Tongue (tissue), 2 donors: ENCODE measurements around the gene TMEM219. TPM values are rescaled to one million over a fixed set of nuclear protein-coding genes. Genes with fewer than 3 reads are reported as not detected.
A peak's percentile ranks its signal among the peaks of the same experiment; 100 is the strongest.
"Not testable (repeated sequence)": the region's sequence is repeated elsewhere in the genome, so short reads cannot be mapped to it uniquely, and the experiment has no call there.

Source experiments
- DNase-seq: peaks from one replicate; pipeline ENCODE4 v3.0.0-alpha.2; 2015
- total RNA-seq: library from RNA; depleted of rRNA; stranded (reverse); fragments of >200 nt; gene quantifications from one replicate; pipeline ENCODE4 v1.2.3, GENCODE V29; 2014

Gene TMEM219, protein sequence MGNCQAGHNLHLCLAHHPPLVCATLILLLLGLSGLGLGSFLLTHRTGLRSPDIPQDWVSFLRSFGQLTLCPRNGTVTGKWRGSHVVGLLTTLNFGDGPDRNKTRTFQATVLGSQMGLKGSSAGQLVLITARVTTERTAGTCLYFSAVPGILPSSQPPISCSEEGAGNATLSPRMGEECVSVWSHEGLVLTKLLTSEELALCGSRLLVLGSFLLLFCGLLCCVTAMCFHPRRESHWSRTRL
- total RNA-seq: 28.2 TPM

DNA sequence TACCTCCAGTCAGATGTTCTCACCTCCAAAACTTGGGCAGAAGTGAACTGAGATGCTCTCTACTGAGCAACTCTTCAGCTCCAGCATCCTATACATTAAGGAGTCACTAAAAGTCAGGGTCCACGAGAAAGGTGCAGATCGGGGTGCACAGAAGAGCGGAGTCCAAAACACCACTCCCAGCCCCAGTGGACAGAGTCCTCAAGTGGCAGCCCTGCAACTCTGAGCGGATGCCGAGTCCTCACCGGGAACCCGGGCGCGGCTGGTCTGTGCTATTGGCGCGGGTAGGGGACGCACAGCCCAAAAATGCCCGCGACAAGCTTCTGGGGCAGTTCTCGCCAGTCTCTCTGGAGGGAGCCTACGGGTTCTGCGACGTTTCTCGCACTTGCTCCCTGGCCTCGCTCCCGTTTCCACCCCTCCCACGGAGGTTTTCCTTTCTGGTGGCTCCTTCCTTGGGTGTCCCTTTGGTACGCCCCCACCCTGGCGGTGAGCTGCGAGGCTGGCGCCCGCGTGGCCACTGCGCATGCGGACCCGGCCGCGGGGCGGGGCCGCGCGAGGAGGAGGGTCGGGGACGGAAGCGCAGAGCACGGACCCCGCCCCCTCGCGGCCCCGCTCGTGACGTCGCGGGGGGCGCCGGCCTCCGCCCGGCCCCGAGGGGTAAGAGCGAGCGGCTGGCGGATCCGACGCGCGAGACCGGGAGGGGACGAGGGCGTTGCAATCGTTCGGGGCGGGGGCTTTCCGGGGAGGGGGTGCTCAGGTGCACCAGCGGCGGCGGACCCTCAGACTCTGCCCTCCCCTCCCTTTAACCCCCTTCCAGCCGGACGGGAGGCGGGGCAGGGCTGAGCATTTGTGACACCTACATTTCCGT is at the start of gene TMEM219:
TSS of gene TMEM219 (plus strand) at position 601 of the 865 bp plus-strand sequence. CDS start 1,065 bp downstream, outside the sequence.
- peak; percentile 95 for DNase-seq

DNA sequence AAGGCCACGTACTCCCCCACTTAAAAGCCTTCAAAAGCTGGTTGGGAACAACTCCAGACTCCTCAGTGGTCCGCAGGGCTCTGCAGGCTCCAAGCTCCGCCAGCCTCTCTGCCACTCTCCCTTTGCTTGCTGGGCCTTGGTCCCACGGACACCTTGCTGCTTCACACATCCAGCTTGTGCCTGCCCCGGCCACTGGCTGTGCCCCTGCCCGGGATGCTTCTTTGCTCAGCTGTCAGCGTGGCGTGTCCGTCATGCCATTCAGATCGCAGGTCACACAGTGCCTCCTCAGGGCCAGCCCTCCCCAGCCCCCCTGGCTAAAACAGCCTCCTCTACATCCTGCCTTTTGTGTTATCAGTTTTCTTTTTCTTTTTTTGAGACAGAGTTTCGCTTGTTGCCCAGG is 49.8 kb upstream of the TMEM219 start:
- DNase-seq: no peak

DNA sequence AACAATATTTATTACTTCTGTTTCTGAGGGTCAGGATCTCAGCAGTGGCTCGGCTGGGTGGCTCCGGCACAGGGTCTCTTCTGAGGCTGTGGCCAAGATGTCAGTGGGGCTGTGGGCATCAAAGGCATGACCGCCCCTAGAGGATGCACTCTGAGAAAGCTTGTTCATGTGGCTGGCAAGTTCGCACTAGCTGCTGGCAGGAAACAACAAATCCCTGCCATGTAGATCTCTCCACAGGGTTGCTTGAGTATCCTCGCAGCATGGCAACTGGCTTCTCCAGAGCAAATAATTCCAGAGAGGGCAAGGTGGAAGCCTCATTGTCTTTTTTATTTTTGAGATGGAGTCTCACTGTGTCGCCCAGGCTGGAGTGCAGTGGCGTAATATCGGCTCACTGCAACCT is 48.4 kb upstream of the TMEM219 start:
- no peak for DNase-seq

DNA sequence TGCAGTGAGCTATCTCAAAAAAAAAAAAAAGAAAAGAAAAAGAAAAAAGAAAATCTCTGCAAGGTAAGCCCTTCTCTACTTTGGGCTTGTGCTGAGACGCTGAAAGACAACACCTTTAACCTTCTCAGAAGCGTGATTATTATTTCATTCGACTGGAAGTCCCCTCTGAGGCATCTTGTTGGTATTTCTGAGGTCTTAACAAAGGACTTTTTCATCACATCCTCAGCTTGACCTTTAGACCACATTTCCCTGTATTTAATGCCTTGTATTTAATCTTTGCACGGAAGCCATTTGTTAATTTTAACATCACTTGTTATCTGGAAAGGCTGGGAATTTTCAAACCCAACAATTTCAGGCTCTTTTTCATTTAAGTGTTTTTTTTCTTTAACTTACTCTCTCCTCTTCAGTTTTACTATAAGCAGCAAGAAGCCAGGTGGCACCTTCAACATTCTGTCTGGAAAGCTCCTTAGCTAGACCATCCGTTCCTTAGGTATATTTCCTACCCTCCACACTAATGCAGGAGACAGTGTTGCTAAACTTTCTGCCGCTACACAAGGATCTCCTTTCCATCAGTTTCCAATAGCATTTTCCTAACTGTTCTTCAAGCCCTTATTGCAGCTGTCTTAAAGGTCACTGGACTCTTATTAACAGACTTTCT is 46.2 kb upstream of the TMEM219 start:
- DNase-seq: no peak

DNA sequence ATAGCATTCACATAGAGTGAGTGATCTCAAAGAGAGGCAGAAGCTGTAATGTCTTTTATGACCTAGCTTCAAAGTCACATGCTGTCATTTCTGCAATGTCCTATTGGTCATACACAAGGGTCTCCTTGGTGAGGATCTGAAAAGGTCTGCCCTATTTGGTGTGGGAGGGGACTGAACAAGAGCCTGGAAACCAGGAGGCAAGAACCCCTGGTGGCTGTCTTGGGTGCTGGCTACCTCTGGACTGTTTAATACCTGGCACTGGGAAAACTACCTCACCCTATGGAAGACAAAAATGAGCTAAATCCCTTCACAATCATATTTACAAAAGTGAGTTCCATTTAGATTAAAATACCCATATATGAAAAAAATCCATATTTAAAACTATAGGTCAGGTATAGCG is 44.9 kb upstream of the TMEM219 start:
- no peak for DNase-seq

DNA sequence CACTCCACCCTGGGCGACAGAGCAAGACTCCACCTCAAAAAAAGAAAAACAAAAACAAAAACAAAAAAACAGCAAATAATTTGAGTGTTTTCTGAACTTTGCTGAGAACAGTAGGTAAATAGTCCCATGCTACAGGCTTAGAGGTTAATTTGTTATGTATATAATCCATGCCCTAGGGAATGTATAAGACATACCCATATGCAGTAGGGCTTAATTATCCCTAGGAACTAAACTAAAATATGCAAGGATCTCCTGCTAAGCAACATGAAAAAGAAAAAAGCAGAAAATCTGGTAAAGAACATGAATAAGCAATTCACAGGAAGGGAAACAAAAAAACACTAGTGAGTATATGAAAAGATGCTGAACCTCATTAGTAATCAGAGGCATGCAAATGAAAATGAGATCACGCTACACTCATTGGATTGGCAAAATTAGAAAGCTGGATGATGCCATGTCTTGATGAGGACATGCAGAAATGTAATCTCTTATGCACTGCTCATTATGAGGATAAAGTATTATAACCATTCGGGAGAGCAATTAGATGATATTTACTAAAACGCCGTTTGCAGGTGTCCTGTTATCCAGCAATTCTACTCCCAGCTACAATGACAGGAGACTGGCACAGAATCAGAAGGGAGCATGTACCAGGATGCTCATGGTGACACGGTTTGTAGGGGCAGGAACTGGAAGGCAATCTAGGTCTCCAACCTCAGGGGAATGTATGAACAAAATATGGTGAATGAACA is 41.4 kb upstream of the TMEM219 start:
- DNase-seq: no peak

DNA sequence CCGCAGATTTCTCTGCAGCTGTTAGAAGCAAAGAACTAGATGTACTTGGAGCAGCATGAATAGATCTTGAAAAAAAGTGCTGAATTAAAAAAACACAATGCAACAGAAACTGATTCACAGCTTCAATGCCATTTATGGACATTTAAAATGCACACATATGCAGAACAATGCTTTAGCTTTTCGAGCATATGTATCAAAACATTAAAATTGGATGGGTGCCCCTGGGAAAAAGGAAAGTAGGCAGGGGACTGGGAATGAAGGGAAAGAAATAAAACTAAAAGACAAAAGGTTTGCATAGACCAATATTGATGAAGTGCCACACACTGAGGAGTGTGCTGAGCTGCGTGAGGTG is 40.9 kb upstream of the TMEM219 start:
- DNase-seq: no peak

DNA sequence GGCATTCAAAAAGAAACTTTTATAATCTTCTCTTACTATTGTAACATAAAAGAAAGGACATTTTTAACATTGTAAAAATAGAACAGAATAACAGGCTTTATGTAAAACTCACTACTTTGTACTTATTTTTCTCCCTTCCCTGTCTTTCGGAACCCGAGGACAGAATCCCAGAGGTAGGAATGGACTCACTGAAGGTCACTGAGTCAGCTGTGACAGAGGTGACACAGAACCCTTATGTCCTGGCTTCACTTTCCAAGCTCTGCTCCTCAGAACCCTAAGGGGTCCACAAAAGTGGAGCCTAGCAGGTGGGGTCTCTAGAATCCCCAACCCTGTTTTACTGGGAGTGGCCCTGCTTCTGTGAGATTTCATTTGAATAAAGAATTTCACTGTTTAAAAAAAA is 39.6 kb upstream of the TMEM219 start:
- DNase-seq: no peak

DNA sequence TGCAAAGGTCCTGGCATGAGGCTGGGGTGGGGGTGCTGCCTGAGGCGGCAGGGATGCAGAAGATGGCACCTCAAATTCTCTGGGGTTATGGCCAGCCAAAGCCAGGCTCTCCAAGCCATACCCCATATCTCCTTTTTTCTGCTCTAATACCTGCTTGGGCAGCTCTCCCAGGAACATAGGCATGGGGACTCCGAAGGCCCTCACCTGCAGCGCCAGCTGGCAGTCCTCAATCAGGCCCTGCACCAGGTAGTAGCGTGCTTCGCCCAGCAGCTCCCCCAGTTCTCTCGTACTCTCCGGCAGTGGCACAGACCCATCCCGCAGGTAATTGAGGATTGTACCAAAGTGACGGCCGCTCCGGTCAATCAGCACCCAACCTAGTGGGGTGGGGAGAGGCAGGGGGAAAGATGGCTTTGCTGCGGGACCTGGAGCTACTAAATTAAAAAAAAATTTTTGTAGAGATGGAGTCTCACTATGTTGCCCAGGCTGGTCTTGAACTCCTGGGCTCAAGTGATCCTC is 38.8 kb upstream of the TMEM219 start:
- no peak for DNase-seq

DNA sequence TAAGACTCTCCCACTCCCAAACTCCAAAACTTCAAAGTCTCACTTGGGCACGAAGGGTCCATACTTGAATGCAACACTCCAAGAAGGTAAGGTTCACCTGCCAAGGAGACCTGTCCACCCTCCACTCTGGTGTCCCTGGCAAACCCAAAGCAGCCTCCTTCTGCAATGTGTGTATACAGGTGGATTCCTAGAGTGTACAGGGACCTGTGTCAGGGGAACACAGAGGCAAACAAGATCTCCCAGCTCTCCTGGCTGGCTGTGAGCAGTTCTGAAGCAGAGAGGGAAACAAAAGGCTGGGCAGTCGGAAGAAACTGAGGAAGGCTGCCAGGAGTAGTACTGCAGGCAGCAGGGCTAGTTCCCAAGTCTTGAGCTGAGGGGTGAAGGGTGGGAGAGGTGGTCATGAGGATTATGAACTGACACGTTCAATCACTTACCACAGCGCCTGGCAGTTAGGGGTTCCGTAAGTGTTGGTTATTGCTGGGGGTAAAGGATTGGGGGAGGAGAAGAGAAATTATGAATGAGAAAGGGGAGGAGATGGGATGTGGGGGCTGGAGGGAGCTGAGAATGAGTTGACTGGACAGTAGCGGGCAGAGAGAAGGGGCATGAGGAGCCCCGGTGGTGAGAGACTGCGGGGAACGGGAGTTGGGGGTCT is 36.6 kb upstream of the TMEM219 start:
- no peak for DNase-seq

DNA sequence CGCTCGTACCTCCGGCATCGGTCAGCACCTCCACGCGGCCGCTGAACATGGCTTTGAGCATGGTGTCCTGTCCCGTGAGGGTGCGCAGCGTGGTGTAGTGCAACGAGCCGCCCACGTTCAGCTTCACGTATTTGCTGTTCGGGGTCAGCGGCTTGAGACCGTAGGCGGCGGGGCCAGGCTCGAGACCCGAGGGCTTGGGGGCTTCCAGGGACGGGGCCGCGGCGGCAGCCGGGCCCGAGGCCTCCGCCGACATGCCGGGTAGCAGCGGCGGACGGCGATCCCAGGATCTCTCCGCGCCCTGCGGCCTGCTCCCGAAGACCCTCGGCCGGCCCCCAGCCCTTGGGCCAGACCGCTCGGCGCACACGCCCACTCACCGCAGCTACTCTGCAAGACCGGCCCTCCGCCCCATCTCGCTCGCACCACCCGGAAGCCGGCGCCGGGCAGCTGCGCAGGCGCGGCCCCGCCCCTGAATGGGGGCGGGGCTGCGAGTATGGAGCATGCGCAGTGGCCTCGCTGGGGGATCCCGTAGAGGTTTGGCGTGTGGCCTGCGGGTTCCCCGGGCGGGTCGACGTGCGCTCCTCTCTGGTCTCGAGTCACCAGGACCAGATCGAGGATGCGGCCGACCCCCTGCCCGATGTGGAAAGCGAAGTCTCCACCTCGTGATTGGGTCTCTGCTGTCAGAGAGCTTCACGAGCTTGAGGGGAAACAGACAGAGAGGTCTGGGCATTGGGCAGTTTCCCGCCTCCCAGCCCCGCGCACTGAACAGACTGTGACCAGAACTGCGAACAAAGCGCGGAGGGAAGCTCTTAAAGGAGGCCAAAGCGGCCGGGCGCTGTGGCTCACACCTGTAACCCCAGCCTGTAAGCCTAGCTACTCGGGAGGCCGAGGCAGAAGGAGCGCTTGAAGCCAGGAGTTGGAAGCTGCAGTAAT is 35.8 kb upstream of the TMEM219 start, which contains the start of gene KCTD13:
TSS of gene KCTD13 (minus strand) at position 446 of the 930 bp plus-strand sequence. CDS start at position 253, 193 bp downstream.
- peak; percentile 94 for DNase-seq

DNA sequence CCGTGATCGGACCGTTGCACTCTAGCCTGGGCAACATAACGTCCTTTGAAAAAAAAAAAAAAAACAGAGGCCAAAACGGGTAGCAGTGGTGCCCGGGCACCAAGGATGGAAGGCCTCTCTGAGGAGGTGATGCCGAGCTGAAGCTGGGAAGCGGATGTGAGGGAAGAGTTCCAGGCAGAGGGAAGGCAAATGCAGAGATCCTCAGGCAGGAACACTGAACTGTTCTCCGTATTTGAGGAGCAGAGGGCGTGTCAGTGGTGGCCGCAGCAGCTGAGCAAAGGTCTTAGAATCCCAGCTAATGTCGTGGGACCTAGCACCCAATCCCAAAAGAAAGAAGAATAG is 35.2 kb upstream of the TMEM219 start:
- peak; percentile 58 for DNase-seq

DNA sequence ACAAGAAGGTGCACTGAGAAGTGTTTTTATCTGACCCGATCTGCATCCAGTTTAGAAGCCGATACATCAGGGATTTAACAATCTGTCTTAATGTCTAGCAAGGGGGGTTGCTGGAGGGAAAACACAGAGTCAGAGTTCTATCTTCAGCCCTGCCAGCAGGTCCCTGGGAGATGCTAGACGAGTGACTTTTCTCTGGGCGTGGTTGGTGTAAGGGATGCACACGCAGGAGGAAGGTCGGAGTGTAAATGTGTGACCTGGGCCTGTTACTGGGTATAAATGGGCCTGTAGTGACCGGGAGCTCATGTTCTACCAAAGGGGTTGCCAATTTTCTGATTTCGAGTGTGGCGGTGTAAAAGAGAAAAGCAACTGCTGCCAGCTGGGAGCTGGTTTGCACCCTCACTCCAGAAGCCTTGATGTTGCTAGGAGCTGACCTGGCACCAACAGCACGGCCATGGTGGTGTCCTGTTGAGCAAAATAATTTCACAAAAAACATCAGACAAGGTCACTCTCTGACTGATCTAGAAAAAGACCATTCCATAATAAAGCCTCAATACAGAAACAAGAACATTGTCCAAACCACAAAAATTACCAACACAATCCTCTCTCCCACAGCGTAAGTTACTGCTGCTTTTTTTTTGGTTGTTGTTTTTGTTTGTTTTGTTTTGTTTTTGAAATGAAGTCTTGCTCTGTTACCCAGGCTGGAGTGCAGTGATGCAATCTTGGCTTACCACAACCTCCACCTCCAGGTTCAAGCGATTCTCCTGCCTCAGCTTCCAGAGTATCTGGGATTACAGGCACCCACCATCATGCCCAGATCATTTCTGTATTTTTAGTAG is 34.6 kb upstream of the TMEM219 start:
- DNase-seq: no peak

DNA sequence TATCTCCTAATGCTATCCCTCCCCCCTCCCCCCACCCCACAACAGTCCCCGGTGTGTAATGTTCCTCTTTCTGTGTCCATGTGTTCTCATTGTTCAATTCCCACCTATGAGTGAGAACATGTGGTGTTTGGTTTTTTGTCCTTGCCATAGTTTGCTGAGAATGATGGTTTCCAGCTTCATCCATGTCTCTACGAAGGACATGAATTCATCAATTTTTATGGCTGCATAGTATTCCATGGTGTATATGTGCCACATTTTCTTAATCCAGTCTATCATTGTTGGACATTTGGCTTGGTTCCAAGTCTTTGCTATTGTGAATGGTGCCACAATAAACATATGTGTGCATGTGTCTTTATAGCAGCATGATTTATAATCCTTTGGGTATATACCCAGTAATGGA is 30.1 kb upstream of the TMEM219 start:
- not testable (repeated sequence) for DNase-seq

DNA sequence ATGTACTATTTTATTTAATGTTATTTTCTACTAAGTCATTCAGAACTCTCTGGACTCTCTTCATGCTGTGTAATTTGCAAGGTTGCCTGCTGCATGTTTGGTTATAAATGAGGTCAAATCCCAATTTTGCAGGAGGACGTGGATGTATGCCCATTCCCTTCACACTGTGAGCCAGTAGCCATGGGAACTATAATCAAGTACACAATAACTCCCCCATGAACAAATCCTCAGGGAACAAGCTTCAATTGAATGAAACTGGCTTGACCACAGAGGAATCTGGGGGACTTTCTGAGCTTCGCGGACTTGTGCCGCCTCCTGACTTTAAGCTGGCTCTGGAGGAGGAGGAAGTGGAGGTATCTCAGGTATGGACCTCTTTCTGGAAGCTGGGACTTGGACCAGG is 21.2 kb upstream of the TMEM219 start:
- DNase-seq: no peak

DNA sequence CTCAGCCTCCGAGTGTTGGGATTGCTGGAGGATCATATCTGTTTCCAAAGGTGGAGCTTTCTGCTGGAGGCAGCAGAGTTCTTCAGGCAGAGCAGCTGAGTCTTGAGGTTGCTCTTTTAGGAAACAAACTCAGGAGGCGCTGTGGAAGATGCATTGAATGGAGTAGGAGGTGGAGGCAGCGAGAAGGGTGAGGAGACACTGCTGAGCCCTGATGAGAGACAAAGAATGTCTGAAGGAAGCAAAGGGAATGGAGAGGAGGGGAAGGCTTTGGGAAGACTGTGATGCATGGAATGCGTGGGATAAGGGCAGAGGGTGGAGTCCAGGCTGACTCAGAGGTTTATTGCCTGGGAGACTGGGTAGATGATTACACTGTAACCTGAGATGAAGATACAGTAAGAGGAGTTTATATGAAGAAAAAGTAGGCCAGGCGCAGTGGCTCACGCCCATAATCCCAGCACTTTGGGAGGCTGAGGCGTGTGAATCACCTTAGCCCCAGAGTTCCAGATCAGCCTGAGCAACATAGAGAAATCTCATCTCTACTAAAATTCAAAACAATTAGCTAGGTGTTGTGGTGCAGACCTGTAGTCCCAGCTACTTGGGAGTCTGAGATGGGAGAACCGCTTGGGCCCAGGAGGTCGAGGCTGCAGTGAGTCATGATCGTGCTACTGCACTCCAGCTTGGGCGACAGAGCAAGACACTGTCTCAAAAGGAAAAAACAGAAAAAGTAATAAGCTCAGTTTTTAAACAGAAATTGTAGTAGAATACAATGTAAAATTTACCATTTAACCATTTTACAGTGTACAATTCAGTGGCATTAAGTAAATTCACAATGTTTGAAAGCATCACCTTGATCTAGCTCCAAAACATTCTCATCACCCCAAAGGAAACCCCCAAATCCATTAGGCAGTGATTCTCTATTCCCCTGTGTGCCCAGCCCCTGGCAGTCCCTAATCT is 17.8 kb upstream of the TMEM219 start:
- peak; percentile 70 for DNase-seq

DNA sequence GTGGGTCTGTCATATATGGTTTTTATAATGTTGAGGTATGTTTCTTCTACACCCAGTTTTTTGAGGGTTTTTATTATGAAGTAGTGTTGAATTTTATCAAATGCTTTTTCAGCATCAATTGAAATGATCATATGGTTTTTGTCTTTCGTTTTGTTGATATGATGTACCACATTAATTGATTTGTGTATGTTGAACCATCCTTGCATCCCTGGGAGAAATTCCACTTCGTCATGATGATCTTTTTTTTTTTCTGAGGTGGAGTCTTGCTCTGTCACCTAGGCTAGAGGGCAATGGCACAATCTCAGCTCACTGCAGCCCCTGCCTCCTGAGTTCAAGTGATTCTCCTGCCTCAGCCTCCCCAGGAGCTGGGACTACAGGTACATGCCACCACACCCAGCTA is 14.0 kb upstream of the TMEM219 start:
- no peak for DNase-seq

DNA sequence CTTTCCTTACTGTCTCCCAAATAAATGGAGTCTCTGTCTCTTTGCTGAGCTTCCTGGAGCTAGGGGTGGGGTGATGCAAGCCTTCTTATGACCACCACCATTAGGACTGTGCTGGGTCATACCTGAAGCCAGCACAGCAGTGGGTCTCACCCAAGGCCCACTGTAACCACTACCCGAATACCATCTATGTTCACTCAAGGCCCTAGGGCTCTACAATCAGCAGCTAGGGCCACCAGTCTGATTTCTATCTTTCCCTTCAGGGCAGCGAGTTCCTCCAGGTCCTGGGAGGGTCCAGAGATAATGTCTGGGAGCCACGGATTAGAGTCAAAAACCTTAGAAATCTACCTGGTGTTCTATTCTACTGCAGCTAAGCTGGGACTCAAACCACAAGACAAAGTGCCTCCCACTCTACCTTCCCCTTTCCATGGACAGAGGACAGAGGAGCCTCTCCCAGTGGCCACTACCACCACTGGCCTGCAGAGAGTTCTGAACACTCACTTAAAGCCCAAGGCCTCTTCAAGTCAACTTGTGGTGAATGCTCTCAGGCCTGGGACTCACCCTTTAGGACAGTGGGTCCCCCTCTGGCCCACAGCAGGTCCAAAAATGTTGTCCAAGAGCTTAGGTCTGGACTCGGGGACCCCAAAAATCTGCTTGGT is 10.9 kb upstream of the TMEM219 start:
- DNase-seq: no peak
